Ishikawa (cell line): Measurements from ENCODE around the gene PSMB5.

ENCODE experiments used
- CEBPB ChIP-seq: IDR thresholded peaks from 2 replicates; pipeline ENCODE4 v1.6.1; 2012
- CREB1 ChIP-seq: IDR thresholded peaks from 2 replicates; pipeline ENCODE4 v1.6.1; 2012; ENCODE audit warnings: low read depth
- EGR1 ChIP-seq: IDR thresholded peaks from 2 replicates; pipeline ENCODE4 v1.6.1; 2012
- EP300 ChIP-seq: IDR thresholded peaks from 2 replicates; pipeline ENCODE4 v1.6.1; 2012; ENCODE audit warnings: borderline replicate concordance
- FOXM1 ChIP-seq: IDR thresholded peaks from 2 replicates; pipeline ENCODE4 v1.6.1; 2012; ENCODE audit warnings: low read depth, borderline replicate concordance
- MAX ChIP-seq: IDR thresholded peaks from 2 replicates; pipeline ENCODE4 v1.6.1; 2012
- NFIC ChIP-seq: IDR thresholded peaks from 2 replicates; pipeline ENCODE4 v1.6.1; 2012
- RAD21 ChIP-seq: IDR thresholded peaks from 2 replicates; pipeline ENCODE4 v1.6.1; 2012; ENCODE audit warnings: low read depth
- TAF1 ChIP-seq: IDR thresholded peaks from 2 replicates; pipeline ENCODE4 v1.6.1; 2012; ENCODE audit warnings: low read depth, mild to moderate bottlenecking
- TCF12 ChIP-seq: IDR thresholded peaks from 2 replicates; pipeline ENCODE4 v1.6.1; 2012; ENCODE audit warnings: low read depth
- TEAD4 ChIP-seq: IDR thresholded peaks from 2 replicates; pipeline ENCODE4 v1.6.1; 2012
- USF1 ChIP-seq: IDR thresholded peaks from 2 replicates; pipeline ENCODE4 v1.6.1; 2012
- YY1 ChIP-seq: IDR thresholded peaks from 2 replicates; pipeline ENCODE4 v1.6.1; 2012; ENCODE audit warnings: low read depth
- ZBTB7A ChIP-seq: IDR thresholded peaks from 2 replicates; pipeline ENCODE4 v1.6.1; 2012; ENCODE audit warnings: low read depth
- TF ChIP-seq, protein P1 (sequence below): IDR thresholded peaks from 2 replicates; pipeline ENCODE4 v1.6.1; 2012; ENCODE audit warnings: low read depth, mild to moderate bottlenecking

PSMB5 gene

GRCh38 chr14:23025151-23025814, 9.4 kb downstream of the PSMB5 start:
- no peak for TF ChIP-seq MAX
- TF ChIP-seq CEBPB: no peak
- TF ChIP-seq TEAD4: no peak
- TF ChIP-seq NFIC: no peak
- TF ChIP-seq TAF1: no peak
- TF ChIP-seq EP300: no peak
- TF ChIP-seq CREB1: no peak
- TF ChIP-seq USF1: no peak
- TF ChIP-seq ZBTB7A: no peak
- TF ChIP-seq TCF12: no peak
- TF ChIP-seq YY1: no peak
- TF ChIP-seq, protein P1, sequence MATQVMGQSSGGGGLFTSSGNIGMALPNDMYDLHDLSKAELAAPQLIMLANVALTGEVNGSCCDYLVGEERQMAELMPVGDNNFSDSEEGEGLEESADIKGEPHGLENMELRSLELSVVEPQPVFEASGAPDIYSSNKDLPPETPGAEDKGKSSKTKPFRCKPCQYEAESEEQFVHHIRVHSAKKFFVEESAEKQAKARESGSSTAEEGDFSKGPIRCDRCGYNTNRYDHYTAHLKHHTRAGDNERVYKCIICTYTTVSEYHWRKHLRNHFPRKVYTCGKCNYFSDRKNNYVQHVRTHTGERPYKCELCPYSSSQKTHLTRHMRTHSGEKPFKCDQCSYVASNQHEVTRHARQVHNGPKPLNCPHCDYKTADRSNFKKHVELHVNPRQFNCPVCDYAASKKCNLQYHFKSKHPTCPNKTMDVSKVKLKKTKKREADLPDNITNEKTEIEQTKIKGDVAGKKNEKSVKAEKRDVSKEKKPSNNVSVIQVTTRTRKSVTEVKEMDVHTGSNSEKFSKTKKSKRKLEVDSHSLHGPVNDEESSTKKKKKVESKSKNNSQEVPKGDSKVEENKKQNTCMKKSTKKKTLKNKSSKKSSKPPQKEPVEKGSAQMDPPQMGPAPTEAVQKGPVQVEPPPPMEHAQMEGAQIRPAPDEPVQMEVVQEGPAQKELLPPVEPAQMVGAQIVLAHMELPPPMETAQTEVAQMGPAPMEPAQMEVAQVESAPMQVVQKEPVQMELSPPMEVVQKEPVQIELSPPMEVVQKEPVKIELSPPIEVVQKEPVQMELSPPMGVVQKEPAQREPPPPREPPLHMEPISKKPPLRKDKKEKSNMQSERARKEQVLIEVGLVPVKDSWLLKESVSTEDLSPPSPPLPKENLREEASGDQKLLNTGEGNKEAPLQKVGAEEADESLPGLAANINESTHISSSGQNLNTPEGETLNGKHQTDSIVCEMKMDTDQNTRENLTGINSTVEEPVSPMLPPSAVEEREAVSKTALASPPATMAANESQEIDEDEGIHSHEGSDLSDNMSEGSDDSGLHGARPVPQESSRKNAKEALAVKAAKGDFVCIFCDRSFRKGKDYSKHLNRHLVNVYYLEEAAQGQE: no peak
- TF ChIP-seq RAD21: no peak
- no peak for TF ChIP-seq EGR1
- no peak for TF ChIP-seq FOXM1

DNA sequence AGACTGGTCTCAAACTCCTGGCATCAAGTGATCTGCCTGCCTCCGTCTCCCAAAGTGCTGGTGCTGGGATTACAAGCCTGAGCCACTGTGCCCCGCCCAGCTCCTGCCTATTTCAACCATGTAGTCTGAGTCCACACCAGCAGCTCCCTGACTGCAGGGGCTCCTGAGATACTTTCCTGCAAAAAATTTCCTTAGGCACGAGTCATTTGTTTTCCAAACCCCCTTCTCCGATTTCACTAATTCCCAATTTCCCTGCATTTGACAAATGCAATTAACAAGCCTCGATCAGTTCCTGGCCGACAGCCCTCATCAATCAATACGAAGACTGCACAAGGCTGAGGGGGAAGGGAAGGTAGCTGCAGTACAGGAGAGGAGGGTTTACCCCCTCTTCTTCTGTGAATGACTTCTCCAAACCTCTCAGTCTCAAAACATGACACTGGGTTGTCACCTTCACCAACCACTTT, 10.1 kb downstream of the PSMB5 start:
- no peak for TF ChIP-seq YY1
- TF ChIP-seq CEBPB: no peak
- TF ChIP-seq CREB1: no peak
- TF ChIP-seq EP300: no peak
- no peak for TF ChIP-seq TEAD4
- TF ChIP-seq, protein P1: no peak
- TF ChIP-seq USF1: no peak
- no peak for TF ChIP-seq TAF1
- TF ChIP-seq MAX: no peak
- no peak for TF ChIP-seq RAD21
- TF ChIP-seq EGR1: no peak
- no peak for TF ChIP-seq ZBTB7A
- TF ChIP-seq NFIC: no peak
- no peak for TF ChIP-seq TCF12
- TF ChIP-seq FOXM1: no peak

DNA sequence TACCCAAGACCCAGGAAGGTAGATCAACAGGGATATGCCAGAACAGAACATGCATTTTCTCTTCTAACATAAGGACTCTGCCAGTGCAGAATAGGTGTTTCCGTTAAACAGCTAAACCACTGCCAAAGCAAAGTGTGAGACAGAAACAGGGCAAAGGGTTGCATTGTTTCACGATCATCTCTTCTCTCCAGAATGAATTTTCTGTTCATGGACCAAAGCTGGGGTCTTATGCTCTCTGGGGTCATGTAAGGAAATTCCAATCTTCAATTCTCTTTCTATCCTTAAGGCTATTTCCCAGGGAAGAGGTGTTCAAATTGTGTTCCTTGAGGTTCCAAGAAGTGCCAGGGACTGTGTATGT, 10.9 kb downstream of the PSMB5 start:
- TF ChIP-seq TEAD4 (no peak), EGR1 (no peak), USF1 (no peak), TAF1 (no peak)
- TF ChIP-seq, protein P1: no peak

DNA sequence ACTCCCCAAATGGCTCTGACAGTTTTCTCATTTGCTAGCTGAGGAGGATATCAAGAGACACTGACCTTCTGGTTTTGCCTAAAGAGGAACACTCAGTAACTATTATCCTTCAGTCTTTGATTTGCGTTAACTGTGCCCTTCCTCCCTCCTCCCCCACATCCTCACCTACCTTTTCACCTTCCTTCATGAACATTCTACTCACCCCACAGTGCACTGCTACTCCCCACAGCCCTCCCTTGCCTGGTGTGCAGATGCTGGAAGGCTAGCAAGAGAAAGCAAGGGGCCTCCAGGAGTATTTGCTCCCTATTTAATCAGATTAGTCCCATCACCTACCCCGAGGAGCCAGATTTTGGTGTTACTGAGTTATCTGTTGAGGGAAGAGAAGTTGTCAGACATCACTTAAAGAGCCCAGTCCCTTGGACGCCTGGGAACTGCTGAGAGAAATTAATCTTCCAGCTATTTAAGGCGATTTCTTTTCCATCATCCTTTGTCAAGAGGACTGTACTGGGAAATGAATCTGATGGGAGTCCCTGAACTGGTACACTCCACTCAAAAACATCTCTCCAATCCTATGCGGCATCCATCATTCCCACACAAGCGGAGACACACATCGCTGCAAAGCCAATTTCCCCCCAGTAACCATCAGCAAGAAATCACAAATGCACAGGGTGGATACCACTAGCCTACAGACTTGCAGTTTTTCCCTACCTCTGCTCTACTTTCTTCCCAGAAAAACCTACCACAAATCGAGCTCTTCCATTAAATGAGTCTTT, 11.5 kb downstream of the PSMB5 start:
- TF ChIP-seq TAF1 (no peak), ZBTB7A (no peak), FOXM1 (no peak), MAX (no peak), EGR1 (no peak), NFIC (no peak), CREB1 (no peak), USF1 (no peak), TEAD4 (no peak)
- TF ChIP-seq, protein P1: no peak
